Duodenal mucosa (tissue), 2 donors: Measurements from ENCODE around the gene RNF146.

Experiments used
- H3K27ac ChIP-seq: one replicate; pipeline ENCODE4 v1.7.0; 2013; ENCODE audit warnings: low read depth, low read length
- H3K27me3 ChIP-seq, 2 donors: one replicate each; pipeline ENCODE4 v1.7.0; 2013; ENCODE audit warnings: low read length in 2 of 2, control low read depth in 1 of 2; ENCODE audit not compliant: insufficient read depth in 2 of 2, control insufficient read depth in 1 of 2
- H3K36me3 ChIP-seq, 2 donors: one replicate each; pipeline ENCODE4 v1.7.0; 2013; ENCODE audit warnings: low read length in 2 of 2, control low read depth in 1 of 2; ENCODE audit not compliant: insufficient read depth in 2 of 2, control insufficient read depth in 1 of 2
- H3K4me1 ChIP-seq, 2 donors: one replicate each; pipeline ENCODE4 v1.7.0; 2013; ENCODE audit warnings: low read length in 2 of 2, control low read depth in 1 of 2; ENCODE audit not compliant: insufficient read depth in 2 of 2, control insufficient read depth in 1 of 2
- H3K4me3 ChIP-seq, 2 donors: one replicate each; pipeline ENCODE4 v1.7.0; 2013; ENCODE audit warnings: low read length in 2 of 2, low read depth in 1 of 2
- H3K9ac ChIP-seq, 2 donors: one replicate each; pipeline ENCODE4 v1.7.0; 2013; ENCODE audit warnings: low read length in 2 of 2, low read depth in 1 of 2
- H3K9me3 ChIP-seq, 2 donors: one replicate each; pipeline ENCODE4 v1.7.0; 2013; ENCODE audit warnings: low read length in 2 of 2, control low read depth in 1 of 2; ENCODE audit not compliant: control insufficient read depth in 1 of 2

The RNF146 gene

DNA sequence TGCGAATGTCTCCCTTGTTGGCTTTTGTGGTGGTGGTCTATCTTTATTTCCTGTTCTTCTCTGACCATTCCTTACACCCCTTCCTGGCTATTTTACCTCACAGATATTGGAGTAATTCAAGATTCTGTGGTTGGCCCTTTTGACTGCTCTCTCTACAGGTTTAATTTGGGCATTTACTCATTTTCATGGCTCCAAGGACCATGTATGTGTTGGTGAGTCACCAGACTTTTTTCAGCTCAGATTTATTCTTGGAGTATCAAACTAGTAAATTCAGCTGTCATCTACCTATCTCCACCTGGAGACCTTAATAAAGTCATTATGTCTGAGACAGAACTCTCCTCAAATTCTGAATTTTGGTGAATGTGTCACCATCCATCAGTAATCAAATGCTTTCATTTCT is 15.5 kb downstream of the RNF146 start:
- no peak overlapping the region for H3K9ac ChIP-seq
- H3K9me3 ChIP-seq: no peaks in the 10 kb centered on the region
- no peaks in the 10 kb centered on the region for H3K4me1 ChIP-seq
- H3K4me3 ChIP-seq: no peak overlapping the region
- no peak overlapping the region for H3K27ac ChIP-seq
- no peaks in the 10 kb centered on the region for H3K27me3 ChIP-seq
- H3K36me3 ChIP-seq: peaks cover 9 to 31% of the 10 kb centered on the region in 2 donors

DNA sequence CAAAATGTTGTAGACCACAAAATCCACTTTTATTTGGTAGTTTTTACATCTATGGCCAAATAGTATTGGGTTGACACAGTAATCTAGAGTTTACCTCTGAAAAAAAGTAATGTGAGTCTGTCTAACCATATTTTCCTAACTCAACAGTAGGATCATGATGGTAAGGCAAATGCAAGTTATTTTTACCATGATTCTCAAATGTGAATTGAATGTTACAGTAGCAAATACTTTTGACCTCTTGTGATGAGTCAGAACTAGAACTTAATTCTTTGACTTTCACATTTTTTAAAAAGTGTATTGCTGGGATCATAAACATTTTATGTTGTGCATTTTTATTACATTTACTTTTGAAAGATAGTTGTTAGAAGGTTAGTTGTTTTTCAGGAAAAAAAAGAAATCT is 22.0 kb downstream of the RNF146 start:
- no peaks in the 10 kb centered on the region for H3K9me3 ChIP-seq
- H3K9ac ChIP-seq: no peak overlapping the region
- no peak overlapping the region for H3K27ac ChIP-seq
- H3K4me1 ChIP-seq: peaks cover 0 to 5% of the 10 kb centered on the region in 2 donors
- no peaks in the 10 kb centered on the region for H3K27me3 ChIP-seq
- peaks cover 11 to 29% of the 10 kb centered on the region in 2 donors for H3K36me3 ChIP-seq
- H3K4me3 ChIP-seq: no peak overlapping the region

DNA sequence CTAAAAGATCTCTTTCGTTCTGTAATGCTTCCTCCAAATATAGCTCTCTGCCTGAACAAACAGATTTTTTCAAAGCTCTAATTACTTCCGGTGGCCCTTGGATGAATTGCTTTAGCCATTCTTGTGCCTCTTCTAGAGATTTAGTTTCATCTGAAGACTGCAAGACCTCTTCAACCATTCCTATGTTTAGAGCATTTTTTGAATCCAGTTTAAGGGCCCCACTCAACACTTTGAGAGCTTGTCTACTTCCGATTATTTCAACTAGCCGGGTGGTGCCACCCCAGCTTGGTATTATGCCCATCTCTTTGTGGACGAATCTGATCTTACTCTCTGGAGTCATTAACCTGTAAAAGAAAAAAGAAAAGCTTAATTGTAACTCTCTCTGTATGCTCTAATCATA is 23.3 kb downstream of the RNF146 start:
- Histone ChIP-seq H3K27ac (no peak overlapping the region), H3K4me3 (no peak overlapping the region)

DNA sequence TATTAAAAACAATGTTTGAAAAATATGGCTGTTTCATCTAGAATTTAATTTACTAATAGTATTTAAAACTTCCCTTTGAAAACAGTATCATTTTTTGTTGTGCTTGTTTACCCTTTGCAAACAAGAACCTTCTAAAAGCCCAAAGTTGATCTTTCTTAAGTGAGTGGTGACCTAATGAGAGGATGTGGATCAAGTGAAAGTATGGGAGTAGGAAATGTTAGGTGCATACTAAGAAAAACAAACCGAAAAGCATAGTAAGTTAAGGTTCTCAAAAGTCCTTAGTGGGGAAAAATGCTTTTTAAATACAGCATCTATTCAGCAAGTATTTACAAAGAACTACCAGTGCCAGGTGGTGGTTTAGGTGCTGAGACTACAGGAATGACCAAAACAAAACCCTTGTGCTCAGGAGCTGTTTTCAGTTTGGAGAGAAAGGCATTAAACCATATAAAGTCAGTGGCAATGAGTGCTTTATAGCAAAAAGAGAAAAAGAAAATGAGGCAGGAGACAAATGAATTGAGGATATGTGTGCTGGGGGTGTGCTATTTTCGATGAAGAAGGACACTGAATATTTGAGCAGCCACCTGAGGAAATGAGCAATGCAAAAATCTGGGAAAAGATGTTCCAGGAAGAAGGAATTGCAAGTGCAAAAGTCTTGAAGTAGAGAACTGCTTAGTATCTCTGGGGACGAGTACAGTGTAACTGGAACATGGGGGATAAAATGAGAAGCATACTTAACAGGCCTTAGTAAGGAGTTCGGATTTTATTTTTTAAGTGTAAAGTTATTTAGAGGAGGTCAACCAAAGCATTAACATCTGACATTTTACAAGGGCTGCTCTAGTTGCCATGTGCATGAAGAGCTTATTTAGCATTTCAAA is 24.0 kb downstream of the RNF146 start:
- Histone ChIP-seq H3K9me3 (no peaks in the 10 kb centered on the region), H3K36me3 (peaks cover 11 to 28% of the 10 kb centered on the region in 2 donors), H3K4me1 (peaks cover 0 to 5% of the 10 kb centered on the region in 2 donors), H3K27me3 (no peaks in the 10 kb centered on the region), H3K9ac (no peak overlapping the region), H3K4me3 (no peak overlapping the region), H3K27ac (no peak overlapping the region)

More for the DNA sequence above, 23.3 kb downstream of the RNF146 start:
- peaks cover 11 to 29% of the 10 kb centered on the region in 2 donors for H3K36me3 ChIP-seq
- peaks cover 0 to 5% of the 10 kb centered on the region in 2 donors for H3K4me1 ChIP-seq
- no peaks in the 10 kb centered on the region for H3K9me3 ChIP-seq
- H3K27me3 ChIP-seq: no peaks in the 10 kb centered on the region
- no peak overlapping the region for H3K9ac ChIP-seq

DNA sequence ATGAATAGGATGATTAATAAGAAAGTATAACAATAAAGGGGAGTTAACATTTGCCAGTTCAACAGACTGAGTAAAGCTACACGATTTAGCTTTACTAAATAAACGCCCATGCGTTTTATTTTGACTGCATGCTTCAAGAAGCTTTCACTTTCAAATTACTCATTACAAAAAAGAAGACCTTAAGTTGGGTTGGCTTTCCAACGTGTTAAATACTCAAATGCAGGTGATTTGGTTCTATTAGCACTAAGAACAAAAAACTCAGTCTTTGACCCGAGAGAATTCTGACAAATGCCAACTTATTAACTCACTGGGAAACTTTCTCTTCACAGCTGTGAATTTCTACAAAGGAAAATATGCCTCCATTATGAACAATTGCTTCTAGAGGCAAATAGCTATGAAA is 24.8 kb downstream of the RNF146 start:
- peak overlapping the region in 1 of 2 donors; percentile 27 for H3K4me3 ChIP-seq
- no peaks in the 10 kb centered on the region for H3K27me3 ChIP-seq
- H3K4me1 ChIP-seq: peaks cover 0 to 5% of the 10 kb centered on the region in 2 donors
- no peak overlapping the region for H3K27ac ChIP-seq
- H3K36me3 ChIP-seq: peaks cover 11 to 22% of the 10 kb centered on the region in 2 donors
- H3K9ac ChIP-seq: no peak overlapping the region
- H3K9me3 ChIP-seq: no peaks in the 10 kb centered on the region

DNA sequence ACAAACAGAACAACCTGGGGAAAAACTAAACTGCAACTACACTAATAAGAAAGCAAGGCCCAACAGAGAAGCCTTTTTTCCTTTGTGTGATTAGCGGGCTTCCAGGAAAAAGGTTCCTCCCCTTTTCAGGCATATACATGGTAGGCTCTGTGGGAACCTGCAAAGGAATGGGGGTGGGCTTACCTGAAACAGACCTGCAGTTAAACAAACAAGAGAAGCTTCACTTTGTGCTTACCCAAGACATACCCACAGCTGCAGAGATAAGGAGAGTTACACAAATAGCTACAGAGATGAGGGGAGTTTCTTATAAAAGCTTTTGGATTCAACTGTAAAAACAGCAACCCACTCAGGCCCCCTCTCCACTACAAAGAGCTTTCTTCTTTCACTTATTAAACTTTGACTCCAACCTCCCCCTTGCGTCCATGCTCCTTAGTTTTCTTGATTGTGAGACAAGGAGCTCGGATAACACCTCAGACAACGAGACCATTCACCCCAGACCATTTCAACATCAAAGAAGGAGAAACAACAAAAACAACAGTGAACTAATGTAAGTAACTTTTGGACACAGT is 30.9 kb downstream of the RNF146 start:
- H3K27ac ChIP-seq: no peak overlapping the region
- H3K27me3 ChIP-seq: no peaks in the 10 kb centered on the region
- no peak overlapping the region for H3K9ac ChIP-seq
- no peaks in the 10 kb centered on the region for H3K9me3 ChIP-seq
- H3K4me3 ChIP-seq: no peak overlapping the region
- peaks cover 0 to 3% of the 10 kb centered on the region in 2 donors for H3K36me3 ChIP-seq
- H3K4me1 ChIP-seq: no peaks in the 10 kb centered on the region

DNA sequence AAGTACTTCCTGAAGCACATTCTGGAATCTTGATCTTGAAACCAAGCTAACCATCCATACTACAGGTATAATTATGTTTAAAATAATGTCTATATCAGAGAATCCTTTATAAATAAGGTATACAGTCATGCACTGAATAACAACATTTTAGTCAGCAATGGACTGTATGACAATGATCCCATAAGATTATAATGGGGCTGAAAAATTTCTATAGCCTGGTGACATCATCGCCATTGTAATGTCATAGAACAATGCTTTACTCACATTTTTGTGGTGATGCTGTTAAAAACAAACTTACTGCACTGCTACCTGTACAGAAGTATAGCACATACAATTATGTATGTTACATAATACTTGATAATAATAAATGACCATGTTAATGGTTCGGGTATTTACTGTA is 31.8 kb downstream of the RNF146 start:
- Histone ChIP-seq H3K9me3 (no peaks in the 10 kb centered on the region), H3K36me3 (peaks cover 0 to 3% of the 10 kb centered on the region in 2 donors), H3K4me1 (no peaks in the 10 kb centered on the region), H3K27me3 (no peaks in the 10 kb centered on the region), H3K27ac (no peak overlapping the region), H3K4me3 (no peak overlapping the region), H3K9ac (no peak overlapping the region)

DNA sequence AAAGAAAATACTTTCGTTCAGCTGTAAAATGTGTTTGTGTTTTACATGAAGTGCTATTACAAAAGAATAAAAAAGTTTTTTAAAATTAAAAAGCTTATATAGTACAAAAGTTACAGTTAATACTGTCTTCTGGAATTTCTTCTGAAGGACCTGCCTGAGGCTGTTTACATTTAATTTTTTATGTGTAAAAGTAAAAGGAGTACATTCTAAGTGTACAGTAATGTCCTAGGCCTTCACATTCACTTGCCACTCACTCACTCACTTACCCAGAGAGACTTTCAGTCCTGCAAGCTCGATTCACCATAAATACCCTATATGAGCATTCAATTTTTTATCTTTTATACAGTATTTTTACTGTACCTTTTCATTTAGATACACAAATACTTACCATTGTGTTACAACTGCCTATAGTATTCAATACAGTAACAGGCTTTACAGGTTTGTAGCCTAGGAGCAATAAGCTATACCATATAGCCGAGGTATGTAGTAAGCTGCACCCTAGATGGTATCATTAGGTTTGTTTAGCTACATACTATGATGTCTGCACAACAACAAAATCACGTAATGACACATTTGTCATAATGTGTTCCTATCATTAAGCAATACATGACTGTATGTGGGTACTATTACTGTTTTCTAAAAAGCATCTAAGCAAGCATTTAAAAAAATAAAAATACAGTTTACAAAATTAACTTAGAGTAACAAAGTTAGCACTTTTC is 33.0 kb downstream of the RNF146 start:
- Histone ChIP-seq H3K9ac (no peak overlapping the region), H3K27me3 (no peaks in the 10 kb centered on the region), H3K27ac (no peak overlapping the region), H3K9me3 (no peaks in the 10 kb centered on the region), H3K4me1 (no peaks in the 10 kb centered on the region), H3K4me3 (no peak overlapping the region), H3K36me3 (peaks cover 0 to 7% of the 10 kb centered on the region in 2 donors)

DNA sequence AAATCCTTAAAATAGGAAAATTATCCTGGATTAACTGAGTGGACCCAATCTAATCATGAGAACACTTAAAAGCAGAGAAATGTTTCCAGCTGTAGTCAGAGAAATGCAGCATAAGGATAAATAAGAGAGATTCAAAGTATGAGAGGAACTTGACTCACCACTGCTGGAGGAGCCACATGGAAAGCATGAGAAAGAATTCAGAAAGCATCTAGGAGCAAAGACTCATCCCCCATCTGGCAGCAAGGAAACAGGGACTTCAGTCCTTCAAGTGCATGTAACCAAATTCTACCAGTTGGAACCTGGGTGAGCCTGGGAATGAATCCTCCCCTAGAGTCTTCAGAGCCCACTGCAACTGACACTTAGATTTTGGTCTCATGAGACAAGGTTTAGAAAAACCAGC is 33.7 kb downstream of the RNF146 start:
- H3K4me3 ChIP-seq: no peak overlapping the region
- H3K9me3 ChIP-seq: no peaks in the 10 kb centered on the region
- H3K36me3 ChIP-seq: peaks cover 0 to 7% of the 10 kb centered on the region in 2 donors
- H3K27me3 ChIP-seq: no peaks in the 10 kb centered on the region
- H3K27ac ChIP-seq: no peak overlapping the region
- no peaks in the 10 kb centered on the region for H3K4me1 ChIP-seq
- no peak overlapping the region for H3K9ac ChIP-seq

DNA sequence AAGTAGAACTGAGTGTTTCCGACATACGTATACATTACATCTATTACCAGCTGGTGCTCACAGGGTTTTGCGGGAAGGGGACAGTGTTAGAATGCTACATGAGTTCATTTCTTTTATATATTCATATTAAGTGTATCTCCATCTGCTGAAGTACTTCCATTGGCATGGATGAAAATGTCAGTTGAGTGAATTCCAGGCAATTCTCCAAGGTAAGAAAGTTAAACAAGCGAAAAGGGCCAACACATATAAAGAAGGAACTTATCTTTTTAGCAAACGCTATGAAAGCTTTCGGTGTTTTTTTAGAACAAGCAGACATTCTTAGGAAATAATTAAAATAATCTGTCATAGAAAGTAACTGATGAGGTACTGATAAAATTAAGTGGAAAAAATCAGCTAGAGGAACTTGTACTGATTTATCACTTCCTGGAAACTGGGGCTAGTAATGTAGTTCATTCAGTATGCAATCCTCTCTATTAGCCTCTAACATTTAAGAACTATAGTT is 34.6 kb downstream of the RNF146 start:
- no peak overlapping the region for H3K9ac ChIP-seq

More for the DNA sequence above, 34.6 kb downstream of the RNF146 start:
- Histone ChIP-seq H3K9me3 (no peaks in the 10 kb centered on the region), H3K27me3 (no peaks in the 10 kb centered on the region), H3K4me3 (no peak overlapping the region), H3K27ac (no peak overlapping the region), H3K36me3 (peaks cover 0 to 5% of the 10 kb centered on the region in 2 donors), H3K4me1 (no peaks in the 10 kb centered on the region)
